Measurements from ENCODE around the gene XPC. TPM values are rescaled to one million over a fixed set of nuclear protein-coding genes. Genes with fewer than 3 reads are reported as not detected.

The XPC gene
- polyA plus RNA-seq, 1 of the 3 experiments (the other 2 are of a cell fraction): 50.0 TPM

- CTCF ChIA-PET: interaction anchor here (0.8 to 2.3 kb wide), 3 partner anchors 8 to 254 kb away, joined by 3 to 7 read pairs (median 3); no protein-coding TSS in a partner anchor
- WGBS (ENCODE audit: low lambda C conversion rate): 94% methylated on average over 9 of the region's 9 CpGs
- H3K36me3 ChIP-seq (replicated peaks in 1 of 2; ENCODE audit: control insufficient read depth in 1 of 2, insufficient read depth in 2 of 2, low read length in 1 of 2): peaks cover 36 to 78% of the 10 kb centered on the region in 2 experiments
These were observed 27.7 kb downstream of the XPC start for GRCh38 chr3:14150491-14151230.

GRCh38 chr3:14150078-14150477, 28.3 kb downstream of the XPC start:
- H3K4me1 ChIP-seq (ENCODE audit: control insufficient read depth in 1 of 2, insufficient read depth in 2 of 2, low read depth in 1 of 2, low read length in 1 of 2): peaks cover 5 to 8% of the 10 kb centered on the region in 2 experiments; a peak in 3 of 4 replicates
- no peaks in the 10 kb centered on the region for H3K27me3 ChIP-seq (ENCODE audit: insufficient read depth)
- H3K9ac ChIP-seq: no peak overlapping the region
- DNase-seq: no peak
- no peaks in the 10 kb centered on the region for H3K9me3 ChIP-seq
- peaks cover 8% of the 10 kb centered on the region for H3F3A ChIP-seq (replicated peaks; ENCODE audit: insufficient read depth)
- H3K36me3 ChIP-seq (replicated peaks in 1 of 2; ENCODE audit: control insufficient read depth in 1 of 2, insufficient read depth in 2 of 2, low read length in 1 of 2): peaks cover 34 to 82% of the 10 kb centered on the region in 2 experiments
- POLR2A ChIA-PET: interaction anchor here (0.9 kb wide), 1 partner anchor 29 kb away, joined by 4 read pairs; the partner anchor contains the start of genes LSM3 and XPC
- CTCF ChIA-PET: interaction anchor here (0.8 to 2.3 kb wide), 2 partner anchors 9 to 254 kb away, joined by 3 to 7 read pairs; no protein-coding TSS in a partner anchor
- no peaks in the 10 kb centered on the region for H3K9me2 ChIP-seq
- no peak overlapping the region for H3K4me3 ChIP-seq (ENCODE audit: low read depth in 2 of 2, low read length in 1 of 2)
- no peak overlapping the region for H2AFZ ChIP-seq (ENCODE audit: low read depth)
- 0 out of 2 replicates have a peak, but pooled peaks cover 9% of the 10 kb centered on the region for H4K20me1 ChIP-seq (ENCODE audit: insufficient read depth)
- WGBS (ENCODE audit: low lambda C conversion rate): 88% methylated on average over 5 of the region's 9 CpGs
- peaks cover 15% of the 10 kb centered on the region; the same call in 1 of the 2 replicates for H3K79me2 ChIP-seq (ENCODE audit: insufficient read depth)
- H3K27ac ChIP-seq (ENCODE audit: low read depth in 2 of 2, low read length in 1 of 2): no peak overlapping the region
- H3K4me2 ChIP-seq: no peak overlapping the region
- TF ChIP-seq EZH2phosphoT487 (IDR thresholded peaks at IDR 0.05; ENCODE audit: borderline replicate concordance, low read depth) (no peak), SIN3A (IDR thresholded peaks at IDR 0.05; ENCODE audit: borderline replicate concordance, low read depth, low read length) (no peak), FOXJ3 (CRISPR knock-in tag; IDR thresholded peaks at IDR 0.05) (no peak), JUND (IDR thresholded peaks at IDR 0.05) (no peak)
- TF ChIP-seq, protein P1, sequence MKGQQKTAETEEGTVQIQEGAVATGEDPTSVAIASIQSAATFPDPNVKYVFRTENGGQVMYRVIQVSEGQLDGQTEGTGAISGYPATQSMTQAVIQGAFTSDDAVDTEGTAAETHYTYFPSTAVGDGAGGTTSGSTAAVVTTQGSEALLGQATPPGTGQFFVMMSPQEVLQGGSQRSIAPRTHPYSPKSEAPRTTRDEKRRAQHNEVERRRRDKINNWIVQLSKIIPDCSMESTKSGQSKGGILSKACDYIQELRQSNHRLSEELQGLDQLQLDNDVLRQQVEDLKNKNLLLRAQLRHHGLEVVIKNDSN (IDR thresholded peaks at IDR 0.05; ENCODE audit: borderline replicate concordance, low read depth): no peak
- TF ChIP-seq, protein P2, sequence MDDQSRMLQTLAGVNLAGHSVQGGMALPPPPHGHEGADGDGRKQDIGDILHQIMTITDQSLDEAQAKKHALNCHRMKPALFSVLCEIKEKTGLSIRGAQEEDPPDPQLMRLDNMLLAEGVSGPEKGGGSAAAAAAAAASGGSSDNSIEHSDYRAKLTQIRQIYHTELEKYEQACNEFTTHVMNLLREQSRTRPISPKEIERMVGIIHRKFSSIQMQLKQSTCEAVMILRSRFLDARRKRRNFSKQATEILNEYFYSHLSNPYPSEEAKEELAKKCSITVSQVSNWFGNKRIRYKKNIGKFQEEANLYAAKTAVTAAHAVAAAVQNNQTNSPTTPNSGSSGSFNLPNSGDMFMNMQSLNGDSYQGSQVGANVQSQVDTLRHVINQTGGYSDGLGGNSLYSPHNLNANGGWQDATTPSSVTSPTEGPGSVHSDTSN (IDR thresholded peaks at IDR 0.05): no peak

More at GRCh38 chr3:14150491-14151230, 27.7 kb downstream of the XPC start:
- no peaks in the 10 kb centered on the region for H3K9me2 ChIP-seq
- peaks cover 18% of the 10 kb centered on the region; the same call in 1 of the 2 replicates for H3K79me2 ChIP-seq (ENCODE audit: insufficient read depth)
- no peak for DNase-seq
- H3K4me3 ChIP-seq (ENCODE audit: low read depth in 2 of 2, low read length in 1 of 2): no peak overlapping the region
- POLR2A ChIA-PET: interaction anchor here (0.9 kb wide), 1 partner anchor 28 kb away, joined by 4 read pairs; the partner anchor contains the start of genes LSM3 and XPC
- TF ChIP-seq TCF12 (IDR thresholded peaks at IDR 0.05): no peak
- TF ChIP-seq, protein P2 (IDR thresholded peaks at IDR 0.05): no peak
- no peaks in the 10 kb centered on the region for H3K9me3 ChIP-seq
- H4K20me1 ChIP-seq (ENCODE audit: insufficient read depth): 0 out of 2 replicates have a peak, but pooled peaks cover 9% of the 10 kb centered on the region
- H3F3A ChIP-seq (replicated peaks; ENCODE audit: insufficient read depth): peaks cover 2% of the 10 kb centered on the region
- no peak overlapping the region for H3K27ac ChIP-seq (ENCODE audit: low read depth in 2 of 2, low read length in 1 of 2)
- no peaks in the 10 kb centered on the region for H3K27me3 ChIP-seq (ENCODE audit: insufficient read depth)
- H3K9ac ChIP-seq: no peak overlapping the region
- no peak overlapping the region for H3K4me2 ChIP-seq
- no peak overlapping the region for H2AFZ ChIP-seq (ENCODE audit: low read depth)
- H3K4me1 ChIP-seq (ENCODE audit: control insufficient read depth in 1 of 2, insufficient read depth in 2 of 2, low read depth in 1 of 2, low read length in 1 of 2): peaks cover 2% of the 10 kb centered on the region in 2 experiments; a peak in 2 of 4 replicates

Data from SK-N-SH (cell line).